ENCODE measurements around the gene CNGB1.
"Not testable (repeated sequence)": the region's sequence is repeated elsewhere in the genome, so short reads cannot be mapped to it uniquely, and the experiment has no call there.

The CNGB1 gene

GRCh38 chr16:57958544-57958943 lies 12.4 kb downstream of the CNGB1 start:
- intact Hi-C loops (cut with DNase I), result no loop called here
- DNase-seq, result no peak

GRCh38 chr16:57957673-57958392 lies 13.1 kb downstream of the CNGB1 start:
- DNase-seq, result peak in 4 of 42 donors; percentile 13 to 58 (median 26)
- intact Hi-C loops (cut with DNase I), result no loop called here

- intact Hi-C loops (cut with DNase I), result no loop called here
- no peak for DNase-seq
Measured at GRCh38 chr16:57956924-57957672, 13.8 kb downstream of the CNGB1 start.

GRCh38 chr16:57956270-57956808 lies 14.6 kb downstream of the CNGB1 start:
- no peak for DNase-seq
- intact Hi-C loops (cut with DNase I), result no loop called here

- no peak for DNase-seq
- intact Hi-C loops (cut with DNase I), result no loop called here
Measured at GRCh38 chr16:57955572-57956188, 15.2 kb downstream of the CNGB1 start.

- intact Hi-C loops (cut with DNase I), result no loop called here
- DNase-seq, result no peak
Measured at GRCh38 chr16:57953857-57954256, 17.1 kb downstream of the CNGB1 start.

- no peak for DNase-seq
- intact Hi-C loops (cut with DNase I), result no loop called here
Measured at GRCh38 chr16:57952909-57953308, 18.0 kb downstream of the CNGB1 start.

GRCh38 chr16:57951204-57951960 lies 19.5 kb downstream of the CNGB1 start:
- intact Hi-C loops (cut with DNase I), result no loop called here
- no peak for DNase-seq

GRCh38 chr16:57950382-57950781 lies 20.5 kb downstream of the CNGB1 start:
- intact Hi-C loops (cut with DNase I), result no loop called here
- no peak for DNase-seq

- intact Hi-C loops (cut with DNase I), result no loop called here
- no peak for DNase-seq
Measured at GRCh38 chr16:57949595-57950238, 21.2 kb downstream of the CNGB1 start.

GRCh38 chr16:57949013-57949412 lies 21.9 kb downstream of the CNGB1 start:
- DNase-seq, result no peak
- intact Hi-C loops (cut with DNase I), result no loop called here

- DNase-seq, result no peak
- intact Hi-C loops (cut with DNase I), result no loop called here
Measured at GRCh38 chr16:57948027-57948426, 22.9 kb downstream of the CNGB1 start.

GRCh38 chr16:57947261-57947660 lies 23.7 kb downstream of the CNGB1 start:
- no peak for DNase-seq
- intact Hi-C loops (cut with DNase I), result no loop called here

GRCh38 chr16:57946181-57946801 lies 24.6 kb downstream of the CNGB1 start:
- DNase-seq, result no peak
- intact Hi-C loops (cut with DNase I), result no loop called here

GRCh38 chr16:57945740-57946138 lies 25.2 kb downstream of the CNGB1 start:
- intact Hi-C loops (cut with DNase I), result no loop called here
- no peak for DNase-seq

GRCh38 chr16:57944970-57945739 lies 25.8 kb downstream of the CNGB1 start:
- intact Hi-C loops (cut with DNase I), result no loop called here
- no peak for DNase-seq

GRCh38 chr16:57943381-57943780 lies 27.5 kb downstream of the CNGB1 start:
- DNase-seq; intact Hi-C loops (cut with DNase I): not testable (repeated sequence)

- DNase-seq; intact Hi-C loops (cut with DNase I): not testable (repeated sequence)
Measured at GRCh38 chr16:57941901-57942300, 29.0 kb downstream of the CNGB1 start.

Measured in head of caudate nucleus (tissue), 42 donors.